ENCODE measurements around the gene ARGLU1.

The ARGLU1 gene

GRCh38 chr13:106596275-106596937 is 28.5 kb upstream of the ARGLU1 start:
- no peak for TF ChIP-seq CTCF (IDR thresholded peaks at IDR 0.05; ENCODE audit: insufficient read depth, low read depth, low read length, missing control alignments)
- no peak overlapping the region for H3K4me3 ChIP-seq (ENCODE audit: low read length)
- no peak for DNase-seq (ENCODE audit: low read depth)

GRCh38 chr13:106595625-106596024 is 27.7 kb upstream of the ARGLU1 start:
- no peak for TF ChIP-seq CTCF (IDR thresholded peaks at IDR 0.05; ENCODE audit: insufficient read depth, low read depth, low read length, missing control alignments)
- DNase-seq (ENCODE audit: low read depth) = no peak
- H3K4me3 ChIP-seq (ENCODE audit: low read length) = no peak overlapping the region

GRCh38 chr13:106594980-106595379 is 27.0 kb upstream of the ARGLU1 start:
- no peak for TF ChIP-seq CTCF (IDR thresholded peaks at IDR 0.05; ENCODE audit: insufficient read depth, low read depth, low read length, missing control alignments)
- no peak for DNase-seq (ENCODE audit: low read depth)
- H3K4me3 ChIP-seq (ENCODE audit: low read length) = no peak overlapping the region

GRCh38 chr13:106593132-106593531 is 25.2 kb upstream of the ARGLU1 start:
- H3K4me3 ChIP-seq (ENCODE audit: low read length) = no peak overlapping the region
- no peak for TF ChIP-seq CTCF (IDR thresholded peaks at IDR 0.05; ENCODE audit: insufficient read depth, low read depth, low read length, missing control alignments)
- no peak for DNase-seq (ENCODE audit: low read depth)

- no peak for TF ChIP-seq CTCF (IDR thresholded peaks at IDR 0.05; ENCODE audit: insufficient read depth, low read depth, low read length, missing control alignments)
- DNase-seq (ENCODE audit: low read depth) = no peak
Measured at GRCh38 chr13:106591299-106591698, 23.4 kb upstream of the ARGLU1 start.

GRCh38 chr13:106589716-106590115 is 21.8 kb upstream of the ARGLU1 start:
- H3K4me3 ChIP-seq (ENCODE audit: low read length) = no peak overlapping the region
- no peak for DNase-seq (ENCODE audit: low read depth)
- no peak for TF ChIP-seq CTCF (IDR thresholded peaks at IDR 0.05; ENCODE audit: insufficient read depth, low read depth, low read length, missing control alignments)

More at GRCh38 chr13:106591299-106591698, 23.4 kb upstream of the ARGLU1 start:
- H3K4me3 ChIP-seq (ENCODE audit: low read length) = no peak overlapping the region

GRCh38 chr13:106588367-106588766 is 20.4 kb upstream of the ARGLU1 start:
- no peak for TF ChIP-seq CTCF (IDR thresholded peaks at IDR 0.05; ENCODE audit: insufficient read depth, low read depth, low read length, missing control alignments)
- no peak overlapping the region for H3K4me3 ChIP-seq (ENCODE audit: low read length)
- DNase-seq (ENCODE audit: low read depth) = no peak
